ENCODE data around the gene SDC1.

Gene SDC1

GRCh38 chr2:20216130-20217025 is 8.6 kb downstream of the SDC1 start:
- Histone ChIP-seq H3K4me3 (no peak overlapping the region), H3K27ac (peak overlapping the region in 20 of 21 experiments; percentile 15 to 98 (median 82))

DNA sequence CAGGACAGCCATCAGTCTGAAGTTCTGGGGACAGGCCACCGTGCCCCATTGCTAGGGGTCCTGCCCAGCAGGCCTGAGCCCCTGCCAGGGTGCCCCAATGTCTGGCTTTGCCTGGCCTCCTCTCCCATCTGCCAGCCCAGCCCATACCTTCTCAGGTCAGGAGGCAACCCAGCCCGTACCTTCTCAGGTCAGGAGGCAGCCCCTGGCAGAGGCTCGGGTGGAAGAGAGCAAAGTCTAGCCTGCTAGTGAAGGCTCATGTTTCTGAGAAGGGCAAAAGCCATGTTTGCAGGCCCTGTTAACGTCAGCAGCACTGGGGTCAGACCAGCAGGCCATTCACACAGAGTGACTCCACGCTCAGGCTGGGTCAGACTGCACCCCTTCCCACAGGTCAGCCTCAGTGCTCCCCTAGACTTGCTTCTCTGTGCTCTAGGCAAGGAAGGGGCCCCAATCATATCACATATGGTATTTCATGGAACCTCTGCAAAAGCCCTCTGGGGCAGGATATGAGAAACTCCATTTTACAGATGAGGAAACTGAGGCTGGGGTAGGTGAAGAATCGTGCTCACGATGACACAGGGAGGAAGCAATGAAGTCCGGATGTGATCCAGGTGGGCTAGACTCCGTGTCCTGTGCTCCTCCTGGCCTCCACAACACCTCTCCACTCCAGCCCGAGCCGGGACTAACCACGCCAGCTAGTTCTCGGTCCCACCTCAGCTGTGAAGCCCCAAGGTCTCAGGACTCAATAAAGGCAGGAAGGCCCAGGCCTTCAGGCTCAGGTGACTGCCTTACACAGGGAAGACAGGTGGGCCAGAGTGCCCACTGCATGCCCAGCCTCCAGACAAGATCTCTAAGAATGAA is 9.5 kb downstream of the SDC1 start:
- Histone ChIP-seq H3K27ac (peak overlapping the region in 19 of 21 experiments; percentile 42 to 98 (median 82)), H3K4me3 (no peak overlapping the region)

GRCh38 chr2:20214566-20215182 is 10.3 kb downstream of the SDC1 start:
- no peak overlapping the region for H3K4me3 ChIP-seq
- H3K27ac ChIP-seq = peak overlapping the region in 20 of 21 experiments; percentile 39 to 98 (median 84)

GRCh38 chr2:20213651-20214565 is 11.0 kb downstream of the SDC1 start:
- no peak overlapping the region for H3K4me3 ChIP-seq

DNA sequence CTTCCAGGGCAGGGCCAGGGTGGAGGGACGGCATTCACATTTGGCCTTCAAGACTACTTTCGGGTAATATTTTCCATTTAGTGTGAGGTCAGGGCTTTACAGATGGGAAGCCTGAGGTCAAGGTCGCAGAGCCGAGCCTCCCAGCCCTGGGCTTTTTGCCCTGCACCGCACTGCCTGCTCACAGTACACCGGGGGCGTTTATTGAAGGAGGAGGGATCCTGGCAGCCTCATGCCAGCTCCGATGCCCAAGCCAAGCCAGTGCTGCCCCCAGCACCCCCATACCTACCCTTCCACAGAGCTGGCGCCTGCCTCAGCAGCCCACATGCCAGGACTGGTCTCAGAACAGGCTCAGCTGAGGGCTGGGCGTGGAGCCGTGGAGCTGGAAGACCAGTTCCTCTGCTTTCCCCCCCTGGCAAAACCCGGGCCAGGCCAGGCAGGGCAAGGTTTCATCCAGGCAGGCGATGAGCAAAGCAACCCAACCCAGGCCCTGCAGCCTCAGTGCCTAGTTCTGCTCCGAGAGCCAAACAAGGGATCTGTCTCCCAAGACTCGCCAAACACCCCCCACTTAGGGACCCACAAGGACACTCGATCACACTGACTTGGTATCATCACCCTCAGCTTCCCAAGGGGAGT is 11.9 kb downstream of the SDC1 start:
- peak overlapping the region in 2 of 7 experiments; percentile 8 to 15 for H3K4me3 ChIP-seq
- H3K27ac ChIP-seq = peak overlapping the region in 20 of 21 experiments; percentile 60 to 98 (median 84)

More at GRCh38 chr2:20213651-20214565, 11.0 kb downstream of the SDC1 start:
- peak overlapping the region in 20 of 21 experiments; percentile 60 to 98 (median 84) for H3K27ac ChIP-seq

GRCh38 chr2:20212459-20212870 is 12.5 kb downstream of the SDC1 start:
- Histone ChIP-seq H3K27ac (peak overlapping the region in 20 of 21 experiments; percentile 49 to 98 (median 84)), H3K4me3 (peak overlapping the region in 2 of 7 experiments; percentile 8 to 15)

DNA sequence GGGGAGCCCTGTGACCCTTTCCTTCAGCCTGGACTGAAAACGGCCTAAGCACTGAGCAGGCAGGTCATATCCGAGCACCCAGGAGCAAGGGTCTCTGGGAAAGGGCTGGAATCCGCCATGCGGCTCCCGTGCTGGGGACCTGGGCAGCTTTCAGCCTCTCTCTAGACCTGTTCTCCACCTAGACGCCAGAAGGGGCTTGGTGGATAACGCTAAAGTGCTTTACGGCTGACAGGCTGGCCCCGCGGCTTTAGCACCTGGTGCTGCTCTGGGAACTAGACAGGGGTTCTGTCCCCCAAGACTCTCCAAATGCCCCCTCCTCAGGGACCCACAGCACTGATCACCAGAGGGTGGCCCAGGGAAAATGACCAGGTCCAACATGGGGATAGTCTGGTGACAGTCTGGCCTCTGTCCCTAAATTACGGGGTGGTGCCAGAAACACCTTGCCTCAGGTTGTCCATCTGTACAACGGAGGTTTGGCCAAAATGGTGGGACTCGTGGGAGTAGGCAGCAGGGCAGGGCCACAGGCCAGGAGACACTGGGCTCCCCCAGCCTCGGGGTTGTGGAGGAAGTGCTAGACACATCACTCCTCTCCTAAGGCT is 13.0 kb downstream of the SDC1 start:
- Histone ChIP-seq H3K27ac (peak overlapping the region in 20 of 21 experiments; percentile 45 to 98 (median 84)), H3K4me3 (no peak overlapping the region)

GRCh38 chr2:20211420-20211819 is 13.5 kb downstream of the SDC1 start:
- Histone ChIP-seq H3K27ac (peak overlapping the region in 20 of 21 experiments; percentile 45 to 98 (median 84)), H3K4me3 (no peak overlapping the region)

DNA sequence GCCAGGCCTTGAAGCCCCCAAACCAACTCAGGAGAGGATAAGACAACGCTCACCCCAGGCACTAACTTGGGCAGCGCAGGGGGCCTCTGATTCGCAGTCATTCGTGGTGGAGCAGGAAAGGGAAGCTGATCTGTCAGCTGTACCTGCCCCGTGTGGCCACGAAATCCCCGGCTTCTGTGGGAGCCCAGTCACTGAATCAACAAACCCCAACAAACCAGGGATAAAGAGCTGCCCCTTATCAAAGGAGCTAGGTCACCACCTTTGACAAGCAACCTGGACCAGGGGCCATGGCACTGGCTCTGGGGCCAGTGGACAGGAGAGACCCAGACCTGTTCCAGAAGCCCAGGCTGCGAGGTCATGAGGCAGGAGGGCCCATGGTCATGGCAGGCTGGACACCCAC is 14.5 kb downstream of the SDC1 start:
- H3K27ac ChIP-seq = peak overlapping the region in 18 of 21 experiments; percentile 7 to 98 (median 82)
- H3K4me3 ChIP-seq = no peak overlapping the region

- peak overlapping the region in 19 of 21 experiments; percentile 47 to 98 (median 83) for H3K27ac ChIP-seq
- H3K4me3 ChIP-seq = peak overlapping the region in 1 of 7 experiments; percentile 2
These were observed 15.4 kb downstream of the SDC1 start for GRCh38 chr2:20209373-20210109.

- H3K27ac ChIP-seq = peak overlapping the region in 19 of 21 experiments; percentile 17 to 98 (median 76)
These were observed 16.5 kb downstream of the SDC1 start for GRCh38 chr2:20208476-20208859.

DNA sequence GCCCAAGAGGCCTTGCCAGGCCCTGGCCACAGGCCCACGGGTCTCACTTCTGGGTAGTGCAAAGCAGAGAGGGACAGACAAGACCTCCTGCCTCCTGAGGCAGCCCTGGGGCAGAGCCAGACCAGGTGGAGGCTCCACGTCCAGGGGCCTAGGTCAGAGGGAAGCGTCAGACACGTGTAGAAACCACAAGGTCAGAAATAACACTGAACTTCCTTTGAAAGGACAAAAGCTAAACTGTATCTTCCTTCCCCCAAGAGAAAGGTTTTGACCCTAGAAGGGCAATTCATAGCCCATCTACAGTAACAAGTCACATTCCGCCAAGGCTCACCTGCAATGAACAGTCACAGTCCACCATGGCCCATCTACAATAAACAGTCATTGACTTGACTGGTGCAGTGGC is 17.9 kb downstream of the SDC1 start:
- H3K27ac ChIP-seq = peak overlapping the region in 18 of 21 experiments; percentile 14 to 98 (median 64)

More at GRCh38 chr2:20208476-20208859, 16.5 kb downstream of the SDC1 start:
- peak overlapping the region in 1 of 7 experiments; percentile 17 for H3K4me3 ChIP-seq

DNA sequence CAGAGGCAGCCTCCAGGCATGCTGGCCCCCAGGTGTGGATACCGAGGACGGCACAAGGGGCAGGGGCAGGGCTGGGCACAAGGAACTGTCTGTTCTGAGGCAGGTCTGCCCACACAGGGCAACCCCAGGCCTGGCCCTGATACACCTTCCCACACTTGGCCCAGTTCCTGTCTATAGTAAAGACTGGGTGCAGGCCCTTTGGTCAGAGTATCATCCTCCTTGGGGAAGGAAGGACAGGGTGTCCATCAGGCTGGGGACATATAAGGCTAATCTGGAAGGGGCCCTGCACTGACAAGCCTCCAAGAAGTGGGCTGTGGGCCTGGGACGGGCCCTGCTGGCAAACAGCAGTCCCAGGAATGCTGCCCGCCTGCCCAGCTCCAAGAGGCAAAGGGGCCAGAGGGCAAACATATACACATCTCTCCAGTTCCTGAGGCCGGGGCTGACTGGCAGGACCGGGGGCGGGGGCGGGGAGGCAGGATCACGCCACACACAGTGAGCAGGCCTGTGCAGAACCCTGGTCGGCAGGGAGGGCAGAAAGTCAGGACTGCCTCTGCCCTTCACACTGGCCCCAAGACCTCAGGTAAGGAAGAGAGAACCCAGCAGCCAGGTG is 18.9 kb downstream of the SDC1 start:
- H3K27ac ChIP-seq = peak overlapping the region in 15 of 21 experiments; percentile 14 to 98 (median 59)
- H3K4me3 ChIP-seq = no peak overlapping the region

More for the DNA sequence above, 17.9 kb downstream of the SDC1 start:
- no peak overlapping the region for H3K4me3 ChIP-seq

- Histone ChIP-seq H3K4me3 (no peak overlapping the region), H3K27ac (peak overlapping the region in 5 of 21 experiments; percentile 45 to 98 (median 79))
These were observed 19.9 kb downstream of the SDC1 start for GRCh38 chr2:20205069-20205468.

DNA sequence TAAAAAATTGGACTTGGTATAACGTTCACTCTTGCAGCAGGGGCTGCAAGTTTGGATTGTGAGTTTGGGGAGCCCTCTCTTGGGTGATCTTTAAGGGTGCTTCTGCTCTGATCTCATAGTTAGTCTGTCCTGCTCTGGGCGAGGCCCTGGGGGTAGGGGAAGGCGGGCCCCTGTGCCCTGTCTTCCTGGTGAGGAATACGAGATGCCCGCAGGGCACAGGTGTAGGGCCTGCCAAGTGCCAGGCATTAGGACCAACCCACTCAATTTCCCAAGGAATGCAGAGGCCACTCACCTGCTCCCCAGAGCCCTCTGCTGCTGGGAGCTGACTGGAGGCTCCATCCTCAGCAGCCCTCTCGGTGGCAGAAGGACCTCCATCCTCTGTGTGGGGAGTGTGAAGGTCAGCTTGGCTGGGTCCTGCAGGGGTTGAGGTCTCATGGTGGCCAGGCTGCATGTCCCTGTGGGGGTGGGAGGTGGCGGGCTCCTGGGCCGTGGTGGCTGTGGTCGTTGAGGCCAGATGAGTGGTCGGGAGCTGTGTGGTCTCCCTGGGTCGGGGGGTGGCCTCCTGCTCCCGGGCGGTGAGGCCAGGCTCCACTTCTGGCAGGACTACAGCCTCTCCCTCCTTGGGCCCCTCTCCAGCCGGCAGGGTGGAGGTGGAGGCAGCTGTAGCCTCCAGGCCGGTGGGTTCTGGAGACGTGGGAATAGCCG is 21.3 kb downstream of the SDC1 start:
- no peak overlapping the region for H3K4me3 ChIP-seq
- no peak overlapping the region for H3K27ac ChIP-seq

DNA sequence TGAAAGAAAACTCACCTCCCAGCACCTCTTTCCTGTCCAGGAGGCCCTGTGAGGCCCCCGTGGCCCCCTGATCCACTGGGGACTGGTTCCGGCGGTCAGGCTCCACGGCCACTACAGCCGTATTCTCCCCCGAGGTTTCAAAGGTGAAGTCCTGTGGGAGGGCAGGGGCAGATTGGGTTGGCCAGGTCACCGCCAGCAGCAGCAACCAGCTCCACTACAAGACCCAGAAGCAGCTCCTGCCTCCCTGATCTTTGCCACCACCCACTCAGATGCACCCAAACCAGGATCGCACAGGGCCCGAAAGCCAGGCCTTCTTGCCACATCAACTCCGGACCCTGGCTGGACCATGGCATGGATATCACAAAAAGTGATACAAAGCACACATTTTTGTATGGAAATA is 21.9 kb downstream of the SDC1 start:
- Histone ChIP-seq H3K4me3 (no peak overlapping the region), H3K27ac (no peak overlapping the region)

All from skin epidermis (tissue), 12 donors.